Retinal pigment epithelial cell (primary cell): ENCODE results near the gene RNF114.
"Not testable (repeated sequence)": the region's sequence is repeated elsewhere in the genome, so short reads cannot be mapped to it uniquely, and the experiment has no call there.

Experiments used
- DNase-seq: peaks from one replicate; pipeline ENCODE4 v3.0.0-alpha.2; 2010; ENCODE audit warnings: low read depth
- H3K4me3 ChIP-seq: 2 replicates; pipeline ENCODE4 v1.5.1; 2011; ENCODE audit warnings: mild to moderate bottlenecking, low read length, control low read depth, moderate library complexity
- CTCF ChIP-seq: conservative IDR thresholded peaks from 2 replicates; pipeline ENCODE4 v1.5.1; 2011; ENCODE audit warnings: low read depth, low read length, control low read depth, inconsistent platforms

RNF114 gene

DNA sequence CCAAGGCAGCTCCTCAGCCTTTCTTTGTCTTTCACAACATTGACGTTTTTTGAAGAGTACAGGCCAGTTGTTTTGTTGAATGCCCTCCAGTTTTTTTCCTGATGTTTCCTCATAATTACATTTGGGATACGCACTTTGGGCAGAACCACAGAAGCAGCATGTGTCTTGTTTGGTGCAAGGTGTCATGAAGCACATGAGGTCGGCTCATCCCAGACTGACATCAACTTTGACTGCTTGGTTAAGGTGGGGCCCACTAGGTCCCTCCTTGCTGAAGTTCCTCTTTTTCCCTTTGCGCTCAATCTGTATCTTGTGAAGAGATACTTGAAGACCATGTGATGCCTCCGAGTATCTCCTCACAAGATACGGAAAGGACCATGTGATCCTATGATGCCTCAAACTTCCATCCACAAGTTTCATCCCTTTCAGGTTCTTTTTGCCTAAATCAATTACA lies 57.1 kb downstream of the RNF114 start:
- no peak for TF ChIP-seq CTCF
- no peak for DNase-seq
- H3K4me3 ChIP-seq = no peak overlapping the region

DNA sequence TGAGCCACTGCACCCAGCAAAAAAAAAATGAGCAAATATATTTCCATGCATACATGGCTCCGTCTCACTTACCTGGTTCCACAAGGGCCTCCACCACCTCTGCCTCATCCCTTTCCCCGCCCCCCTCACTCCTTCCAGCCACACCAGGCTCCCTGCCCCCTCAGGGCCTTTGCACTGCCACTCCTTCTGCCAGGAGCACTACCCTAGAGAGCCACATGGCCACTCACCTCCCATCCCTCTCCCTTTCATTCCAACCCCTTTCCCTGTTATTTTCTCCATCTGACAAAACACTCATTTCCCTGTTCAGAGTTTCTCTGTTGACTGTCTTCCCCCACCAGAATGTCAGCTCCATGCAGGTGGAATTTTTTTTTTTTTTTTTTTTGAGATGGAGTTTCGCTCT lies 59.4 kb downstream of the RNF114 start:
- no peak for DNase-seq
- TF ChIP-seq CTCF = no peak
- no peak overlapping the region for H3K4me3 ChIP-seq

- not testable (repeated sequence) for H3K4me3 ChIP-seq, DNase-seq
Measured at GRCh38 chr20:49998478-49999188, 62.4 kb downstream of the RNF114 start.

DNA sequence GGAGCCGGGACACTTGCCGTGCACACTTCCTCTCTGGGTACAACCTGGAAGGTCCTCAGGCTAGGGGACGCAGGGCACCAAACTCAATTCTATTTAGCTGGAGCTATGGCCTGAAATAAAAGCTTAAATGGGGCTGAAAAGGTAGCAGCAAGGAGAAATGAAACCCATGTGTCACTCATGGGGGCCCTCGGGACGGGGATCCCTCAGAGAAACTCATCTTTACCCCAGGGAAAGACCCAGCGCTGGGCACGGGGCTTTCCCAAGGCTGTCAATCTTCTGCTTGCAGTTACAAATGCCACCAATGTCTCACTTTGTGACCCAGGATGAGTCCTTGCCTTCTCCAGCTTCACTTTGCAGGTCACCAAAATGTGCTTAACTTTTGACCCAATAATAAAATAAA lies 63.1 kb downstream of the RNF114 start:
- no peak for DNase-seq
- no peak for TF ChIP-seq CTCF
- H3K4me3 ChIP-seq = no peak overlapping the region

DNA sequence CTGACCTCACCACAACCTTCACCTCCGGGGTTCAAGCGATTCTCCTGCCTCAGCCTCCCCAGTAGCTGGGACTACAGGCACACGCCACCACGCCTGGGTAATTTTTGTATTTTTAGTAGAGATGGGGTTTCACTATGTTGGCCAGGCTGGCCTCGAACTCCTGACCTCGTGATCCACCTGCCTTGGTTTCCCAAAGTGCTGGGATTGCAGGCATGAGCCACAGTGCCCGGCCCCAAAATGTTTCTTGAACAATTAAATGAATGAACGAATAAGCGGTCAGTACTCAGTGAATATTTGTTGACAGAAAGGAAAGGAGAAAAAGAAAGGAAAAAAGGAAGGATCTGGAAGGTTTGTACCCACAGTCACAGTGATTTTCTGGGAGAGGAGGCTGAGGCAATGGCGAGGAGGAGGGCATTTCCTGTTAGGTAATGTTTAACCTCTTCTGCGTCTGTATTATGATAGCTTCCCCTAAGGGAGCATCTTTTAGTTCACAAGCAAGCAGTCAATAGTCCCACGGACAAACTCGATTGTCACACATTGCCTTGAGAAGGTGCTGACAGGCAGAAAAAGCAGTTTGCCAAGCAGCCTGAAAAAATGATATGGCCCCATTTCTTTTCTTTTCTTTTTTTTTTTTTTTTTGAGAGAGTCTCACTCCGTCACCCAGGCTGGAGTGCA lies 64.5 kb downstream of the RNF114 start:
- DNase-seq, H3K4me3 ChIP-seq: not testable (repeated sequence)

DNA sequence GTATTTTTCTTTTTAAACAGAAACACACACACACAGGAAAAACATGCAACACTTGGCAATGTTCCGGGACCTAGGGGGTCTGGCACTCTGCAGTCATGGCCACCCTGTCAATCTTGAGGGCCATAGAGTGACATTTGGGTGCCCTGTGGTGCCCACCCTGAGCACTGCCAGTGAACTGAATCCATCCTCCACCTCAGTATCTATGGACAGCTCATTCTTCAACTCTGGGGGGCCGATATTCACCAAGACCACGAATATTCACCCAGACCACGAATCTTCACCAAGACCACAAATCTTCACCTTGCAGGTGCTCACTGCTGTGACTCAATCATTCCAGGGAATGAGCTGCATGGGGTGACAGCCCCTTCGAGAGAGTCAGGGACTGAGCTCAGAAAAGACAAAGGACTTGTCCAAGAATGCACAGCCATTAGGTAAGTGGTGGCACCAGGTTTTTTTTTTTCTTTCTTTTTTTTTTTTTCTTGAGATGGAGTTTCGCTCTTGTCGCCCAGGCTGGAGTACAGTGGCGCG lies 65.7 kb downstream of the RNF114 start:
- DNase-seq = no peak
- no peak overlapping the region for H3K4me3 ChIP-seq
- TF ChIP-seq CTCF = no peak

- no peak for TF ChIP-seq CTCF
- no peak for DNase-seq
Measured at GRCh38 chr20:50003253-50003656, 67.1 kb downstream of the RNF114 start.

More at GRCh38 chr20:50003253-50003656, 67.1 kb downstream of the RNF114 start:
- H3K4me3 ChIP-seq = no peak overlapping the region
